ENCODE measurements around the gene NLRP9.
"Not testable (repeated sequence)": the region's sequence is repeated elsewhere in the genome, so short reads cannot be mapped to it uniquely, and the experiment has no call there.

Gene NLRP9

DNA sequence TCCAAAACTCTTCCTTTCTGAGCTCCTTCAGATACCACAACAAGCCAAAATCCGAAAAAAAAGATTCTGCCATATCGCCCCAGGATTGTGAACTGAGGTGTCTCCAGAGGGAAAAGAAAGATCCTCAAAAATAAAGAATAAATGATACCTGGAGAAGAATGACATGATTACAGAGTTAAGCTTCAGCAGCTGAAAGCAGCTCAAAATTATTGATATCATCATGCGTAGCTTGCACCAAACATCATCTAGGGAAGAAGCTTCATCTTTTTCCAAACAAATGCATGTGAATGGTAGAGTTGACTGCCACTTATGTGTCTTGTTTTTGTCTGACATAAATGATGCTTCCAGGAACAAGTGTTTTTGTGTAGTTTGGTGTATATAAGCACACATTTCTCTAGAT is at the start of gene NLRP9:
Gene NLRP9 (minus strand): TSS at position 101 of the 400 bp plus-strand sequence. CDS start 28 bp downstream, at position 73.
- DNase-seq = no peak

DNA sequence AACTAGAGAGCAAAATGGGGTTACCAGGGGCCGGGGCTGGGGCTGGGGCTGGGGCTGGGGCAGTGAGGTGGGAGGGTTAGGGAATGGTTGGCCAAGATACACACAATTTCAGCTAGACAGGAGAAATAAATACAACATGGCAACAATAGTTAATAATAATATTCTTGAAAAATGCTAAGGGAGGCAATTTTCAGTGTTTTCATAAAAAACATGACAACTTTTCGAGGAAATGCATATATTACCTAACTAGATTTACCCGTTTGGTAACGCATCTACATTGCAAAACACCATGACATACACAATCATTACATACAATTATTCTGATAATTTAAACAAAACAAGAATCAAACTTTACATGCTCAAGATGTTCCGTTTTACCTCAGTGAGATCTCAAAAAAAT is 42.9 kb upstream of the NLRP9 start:
- no peak for DNase-seq

DNA sequence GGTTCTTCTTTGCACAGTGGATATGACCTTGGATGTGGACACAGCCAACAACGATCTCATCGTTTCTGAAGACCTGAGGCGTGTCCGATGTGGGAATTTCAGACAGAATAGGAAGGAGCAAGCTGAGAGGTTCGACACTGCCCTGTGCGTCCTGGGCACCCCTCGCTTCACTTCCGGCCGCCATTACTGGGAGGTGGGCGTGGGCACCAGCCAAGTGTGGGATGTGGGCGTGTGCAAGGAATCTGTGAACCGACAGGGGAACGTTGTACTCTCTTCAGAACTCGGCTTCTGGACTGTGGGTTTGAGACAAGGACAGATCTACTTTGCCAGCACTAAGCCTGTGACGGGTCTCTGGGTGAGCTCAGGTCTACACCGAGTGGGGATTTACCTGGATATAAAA is 40.1 kb upstream of the NLRP9 start:
- no peak for DNase-seq

DNA sequence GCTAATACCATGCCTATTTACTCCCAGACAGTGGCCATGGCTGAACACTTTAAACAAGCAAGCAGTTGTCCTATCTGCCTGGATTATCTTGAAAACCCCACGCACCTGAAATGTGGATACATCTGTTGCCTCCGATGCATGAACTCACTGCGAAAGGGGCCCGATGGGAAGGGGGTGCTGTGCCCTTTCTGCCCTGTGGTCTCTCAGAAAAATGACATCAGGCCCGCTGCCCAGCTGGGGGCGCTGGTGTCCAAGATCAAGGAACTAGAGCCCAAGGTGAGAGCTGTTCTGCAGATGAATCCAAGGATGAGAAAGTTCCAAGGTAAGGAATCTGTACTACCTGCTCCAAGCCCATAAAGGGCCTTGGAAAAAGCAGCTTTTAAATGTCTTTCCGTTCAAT is 39.3 kb upstream of the NLRP9 start:
- no peak for DNase-seq

DNA sequence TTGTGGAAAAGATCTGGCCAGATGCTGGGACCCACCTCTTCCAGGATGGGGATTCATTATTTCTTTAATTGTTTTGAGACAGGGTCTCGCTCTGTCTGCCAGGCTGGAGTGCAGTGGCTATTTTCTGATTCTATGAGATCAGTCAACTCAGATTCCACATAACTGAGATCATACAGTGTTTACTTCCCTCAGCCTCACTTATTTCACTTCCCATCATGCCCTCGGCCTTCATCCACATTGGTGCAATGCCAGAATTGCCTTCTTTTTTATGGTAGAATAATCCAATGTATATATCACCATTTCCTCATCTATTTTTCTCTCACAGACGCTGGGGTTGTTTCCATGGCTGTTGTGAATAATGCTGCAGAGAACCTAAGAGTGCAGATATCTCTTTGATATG is 31.4 kb upstream of the NLRP9 start:
- not testable (repeated sequence) for DNase-seq

DNA sequence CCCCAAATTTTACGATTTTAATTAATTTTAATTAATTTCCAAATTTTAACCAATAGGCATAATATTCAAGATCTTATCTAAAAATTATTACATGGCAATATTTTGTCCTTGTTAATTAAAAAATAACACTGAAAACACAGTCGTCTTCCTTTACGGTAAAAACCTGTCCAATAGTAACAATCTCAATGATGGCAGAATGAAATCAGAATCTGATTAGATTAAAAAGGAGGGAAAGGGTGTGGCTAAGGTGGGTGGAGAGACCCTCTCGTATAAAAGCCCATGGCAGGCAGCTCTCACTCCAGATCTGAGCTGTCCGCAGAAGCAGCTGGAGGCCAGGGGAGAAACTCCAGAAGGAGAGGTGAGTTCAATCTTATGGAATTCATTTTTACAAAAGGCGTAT is 30.6 kb upstream of the NLRP9 start, which contains the start of gene RFPL4AL1:
Gene RFPL4AL1 (plus strand): TSS at position 301 of the 400 bp plus-strand sequence. CDS start 2,687 bp downstream, outside the sequence.
- DNase-seq = not testable (repeated sequence)

DNA sequence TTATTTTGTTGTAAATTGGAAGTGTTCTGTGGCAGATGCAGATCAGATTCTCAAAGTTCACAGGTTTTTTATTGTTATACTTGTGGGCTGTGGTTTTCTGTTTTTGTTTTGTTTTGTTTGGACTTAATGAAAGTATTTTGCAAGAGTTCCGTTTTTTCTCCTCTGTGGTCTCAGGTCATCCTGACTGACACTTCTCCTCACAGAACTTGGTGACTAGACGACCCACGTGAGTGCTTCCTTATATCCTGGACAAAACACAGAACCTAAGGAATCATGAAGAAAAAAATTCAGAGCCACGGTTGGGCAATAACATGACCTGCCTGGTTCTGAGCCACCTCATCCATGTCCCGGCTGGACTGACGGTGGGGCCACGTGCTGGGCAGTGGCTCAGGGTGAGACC is 28.3 kb upstream of the NLRP9 start:
- no peak for DNase-seq

DNA sequence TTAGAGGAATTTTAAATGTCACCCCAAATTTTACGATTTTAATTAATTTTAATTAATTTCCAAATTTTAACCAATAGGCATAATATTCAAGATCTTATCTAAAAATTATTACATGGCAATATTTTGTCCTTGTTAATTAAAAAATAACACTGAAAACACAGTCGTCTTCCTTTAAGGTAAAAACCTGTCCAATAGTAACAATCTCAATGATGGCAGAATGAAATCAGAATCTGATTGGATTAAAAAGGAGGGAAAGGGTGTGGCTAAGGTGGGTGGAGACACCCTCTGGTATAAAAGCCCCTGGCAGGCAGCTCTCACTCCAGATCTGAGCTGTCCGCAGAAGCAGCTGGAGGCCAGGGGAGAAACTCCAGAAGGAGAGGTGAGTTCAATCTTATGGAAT is 20.6 kb upstream of the NLRP9 start, which contains the start of gene RFPL4A:
Gene RFPL4A (plus strand): TSS at position 301 of the 400 bp plus-strand sequence. CDS start 2,704 bp downstream, outside the sequence.
- not testable (repeated sequence) for DNase-seq

DNA sequence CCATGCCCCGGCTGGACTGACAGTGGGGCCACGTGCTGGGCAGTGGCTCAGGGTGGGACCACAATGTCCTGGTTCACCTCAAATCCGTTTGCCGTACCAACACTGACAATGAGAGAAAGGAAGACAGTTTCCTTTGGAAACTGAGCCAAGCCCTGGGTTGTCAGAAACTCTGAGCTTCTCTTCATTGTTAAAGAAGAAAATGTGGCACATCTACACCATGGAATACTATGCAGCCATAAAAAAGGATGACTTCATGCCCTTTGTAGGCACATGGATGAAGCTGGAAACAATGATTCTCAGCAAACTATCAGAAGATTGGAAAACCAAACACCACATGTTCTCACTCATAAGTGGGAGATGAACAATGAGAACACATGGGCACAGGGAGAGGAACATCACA is 18.6 kb upstream of the NLRP9 start:
- not testable (repeated sequence) for DNase-seq

DNA sequence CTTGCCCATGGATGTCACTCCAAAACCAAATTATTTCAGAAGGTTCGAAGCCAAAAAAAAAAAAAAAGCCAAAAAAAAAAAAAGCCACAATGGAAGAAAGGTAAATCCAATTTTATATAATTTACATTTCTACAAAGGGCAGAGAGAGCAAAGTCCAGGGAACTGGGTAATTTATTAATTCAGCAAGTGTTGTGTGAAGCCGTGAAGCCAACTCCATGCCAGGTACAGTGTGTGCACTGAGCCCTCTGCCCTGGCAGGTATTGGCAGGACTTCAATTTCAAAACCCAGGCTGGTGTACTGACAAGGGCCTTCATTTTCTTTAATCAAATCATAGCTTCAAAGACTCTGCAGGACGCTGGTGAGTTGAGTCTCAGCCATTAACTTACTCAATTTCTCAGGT is 15.2 kb upstream of the NLRP9 start:
- DNase-seq = no peak

DNA sequence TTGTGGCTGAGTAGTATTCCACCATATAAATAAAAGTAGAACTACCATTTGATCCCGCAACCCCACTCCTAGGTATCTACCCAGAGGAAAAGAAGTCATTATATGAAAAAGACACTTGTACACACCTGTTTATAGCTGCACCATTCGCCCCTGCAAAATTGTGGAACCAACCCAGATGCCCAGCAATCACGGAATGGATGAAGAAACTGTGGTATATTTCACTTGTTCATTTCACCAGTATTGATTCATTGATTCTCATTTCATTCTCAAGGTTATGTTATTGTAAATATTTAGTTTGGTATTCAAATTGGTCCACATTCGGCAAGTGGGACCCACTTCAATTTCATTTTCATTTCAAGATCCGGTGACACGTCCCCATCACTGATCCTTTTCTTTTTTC is 12.5 kb upstream of the NLRP9 start:
- DNase-seq = no peak

DNA sequence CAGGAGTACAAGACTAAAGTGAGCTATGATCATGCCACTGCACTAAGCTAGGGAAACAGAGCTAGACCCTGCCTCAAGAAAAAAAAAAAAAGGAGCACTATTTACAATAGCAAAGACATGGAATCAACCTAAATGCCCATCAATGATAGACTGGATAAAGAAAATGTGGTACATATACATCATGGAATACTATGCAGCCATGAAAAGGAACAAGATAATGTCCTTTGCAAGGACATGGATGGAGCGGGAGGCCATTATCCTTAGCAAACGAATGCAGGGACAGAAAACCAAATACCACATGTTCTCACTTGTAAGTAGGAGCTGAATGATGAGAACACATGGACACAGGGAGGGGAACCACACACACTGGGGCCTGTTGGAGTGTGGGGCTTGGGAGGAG is 7.8 kb downstream of the NLRP9 start:
- DNase-seq = not testable (repeated sequence)

DNA sequence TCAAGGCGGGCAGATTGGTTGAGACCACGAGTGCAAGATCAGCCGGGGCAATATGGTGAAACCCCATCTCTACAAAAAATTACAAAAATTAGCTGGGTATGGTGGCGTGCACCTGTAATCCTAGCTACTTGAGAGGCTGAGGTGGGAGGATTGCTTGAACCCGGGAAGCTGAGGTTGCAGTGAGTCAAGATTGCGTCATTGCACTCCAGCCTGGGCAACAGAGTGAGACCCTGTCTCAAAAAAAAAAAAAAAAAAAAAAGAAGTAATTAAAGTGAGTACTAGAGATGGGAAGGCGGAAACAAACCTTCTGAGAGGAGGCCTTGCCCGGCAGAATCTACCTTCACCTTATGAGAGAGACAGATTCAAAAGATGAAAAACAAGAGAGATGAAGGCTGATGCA is 14.7 kb downstream of the NLRP9 start:
- DNase-seq = no peak

DNA sequence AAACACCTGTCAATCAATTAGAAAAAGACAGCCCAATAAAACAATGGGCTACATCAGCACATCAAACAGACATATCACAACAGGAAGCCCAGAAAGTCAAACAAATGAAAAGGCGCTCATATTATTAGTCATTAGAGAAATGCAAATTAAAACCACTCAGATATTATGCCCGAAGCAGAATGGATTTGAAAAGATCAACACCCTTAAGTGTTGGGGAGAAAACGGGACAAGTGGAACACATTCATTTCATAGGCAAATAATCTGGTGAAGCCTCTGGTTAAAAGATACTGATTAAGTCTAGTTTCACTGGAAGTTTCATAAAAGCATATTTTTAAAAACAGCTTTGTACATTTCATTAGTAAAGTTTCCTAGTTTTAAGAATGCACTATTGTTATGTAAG is 17.4 kb downstream of the NLRP9 start:
- DNase-seq = no peak

DNA sequence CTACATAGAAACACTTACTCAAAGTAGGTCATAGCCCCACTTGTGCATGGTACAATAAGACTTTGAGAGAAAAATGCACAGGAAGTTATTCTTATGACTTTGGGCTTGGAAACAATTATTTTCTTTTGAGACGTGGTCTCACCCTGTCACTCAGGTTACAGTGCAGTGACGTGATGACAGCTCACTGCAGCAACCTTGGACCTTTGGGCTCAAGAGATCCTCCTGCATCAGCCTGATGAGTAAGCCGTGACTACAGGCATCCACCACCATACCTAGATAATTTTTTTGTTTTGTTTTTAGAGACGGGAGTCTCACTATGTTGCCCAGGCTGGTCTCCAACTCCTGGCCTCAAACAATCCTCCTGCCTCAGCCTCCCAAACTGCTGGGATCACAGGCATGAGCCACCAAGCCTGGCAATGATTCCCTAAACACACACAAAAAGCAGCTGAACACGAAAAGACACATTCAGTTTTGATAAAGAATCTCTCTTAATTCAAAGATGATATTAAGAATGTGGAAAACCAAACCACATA is 17.9 kb downstream of the NLRP9 start:
- DNase-seq = no peak

DNA sequence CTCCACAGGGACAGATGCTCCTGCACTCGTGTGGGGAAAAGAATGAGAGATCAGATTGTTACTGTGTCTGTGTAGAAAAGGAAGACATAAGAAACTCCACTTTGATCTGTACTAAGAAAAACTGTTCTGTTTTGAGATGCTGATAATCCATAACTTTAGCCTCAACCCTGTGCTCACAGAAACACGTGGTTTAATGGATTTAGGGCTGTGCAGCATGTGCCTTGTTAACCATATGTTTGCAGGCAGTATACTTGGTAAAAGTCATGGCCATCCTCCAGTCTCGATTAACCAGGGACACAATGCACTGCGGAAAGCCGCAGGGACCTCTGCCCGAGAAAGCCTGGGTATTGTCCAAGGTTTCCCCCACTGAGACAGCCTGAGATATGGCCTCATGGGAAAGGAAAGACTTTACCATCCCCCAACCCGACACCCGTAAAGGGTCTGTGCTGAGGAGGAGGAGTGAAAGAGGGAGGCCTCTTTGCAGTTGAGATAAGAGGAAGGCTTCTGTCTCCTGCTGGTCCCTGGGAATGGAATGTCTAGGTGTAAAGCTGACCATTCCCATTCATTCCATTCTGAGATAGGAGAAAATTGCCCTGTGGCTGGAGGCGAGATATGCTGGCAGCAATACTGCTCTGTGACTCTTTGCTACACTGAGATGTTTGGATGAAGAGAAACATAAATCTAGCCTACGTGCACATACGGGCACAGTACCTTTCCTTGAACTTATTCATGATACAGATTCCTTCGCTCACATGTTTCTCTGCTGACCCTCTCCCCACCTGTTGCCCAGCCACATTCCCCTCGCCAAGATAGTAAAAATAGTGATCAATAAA is 20.1 kb downstream of the NLRP9 start:
- not testable (repeated sequence) for DNase-seq

DNA sequence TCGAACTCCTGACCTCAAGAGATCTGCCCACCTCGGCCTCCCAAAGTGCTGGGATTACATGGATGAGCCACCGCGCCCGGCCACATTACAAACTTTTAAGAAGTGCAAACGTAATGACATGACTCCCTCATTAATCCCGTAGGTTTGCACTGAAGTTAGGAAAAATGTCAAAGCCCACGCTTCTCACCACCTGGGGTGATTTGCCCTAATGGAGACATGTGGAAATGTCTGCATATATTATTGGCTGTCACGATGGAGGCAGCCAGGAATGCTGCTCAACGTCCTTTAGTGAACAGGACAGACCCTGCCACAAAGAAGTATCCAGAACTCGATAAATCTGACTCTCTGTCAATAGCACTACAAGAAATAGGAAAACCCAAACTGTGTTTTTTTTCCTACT is 21.0 kb downstream of the NLRP9 start:
- DNase-seq = no peak

DNA sequence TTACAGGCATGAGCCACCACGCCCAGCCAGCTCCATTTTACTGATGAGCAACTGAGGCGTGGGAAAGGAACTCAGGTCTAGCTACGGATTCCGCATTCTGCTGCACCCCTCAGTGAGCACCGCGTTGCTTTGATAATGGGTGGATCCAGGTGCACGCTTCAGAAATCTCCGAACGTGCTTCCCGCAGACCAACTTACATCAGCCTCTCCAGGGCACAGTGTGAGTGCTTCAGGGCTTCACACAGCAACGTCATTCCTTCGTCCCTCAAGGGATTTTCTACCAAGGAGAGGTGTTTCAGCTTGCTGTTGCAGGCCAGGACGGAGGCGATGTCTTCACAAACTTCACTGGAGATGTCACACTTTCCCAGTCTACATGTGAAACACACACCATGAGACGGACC is 21.7 kb downstream of the NLRP9 start:
- no peak for DNase-seq

DNA sequence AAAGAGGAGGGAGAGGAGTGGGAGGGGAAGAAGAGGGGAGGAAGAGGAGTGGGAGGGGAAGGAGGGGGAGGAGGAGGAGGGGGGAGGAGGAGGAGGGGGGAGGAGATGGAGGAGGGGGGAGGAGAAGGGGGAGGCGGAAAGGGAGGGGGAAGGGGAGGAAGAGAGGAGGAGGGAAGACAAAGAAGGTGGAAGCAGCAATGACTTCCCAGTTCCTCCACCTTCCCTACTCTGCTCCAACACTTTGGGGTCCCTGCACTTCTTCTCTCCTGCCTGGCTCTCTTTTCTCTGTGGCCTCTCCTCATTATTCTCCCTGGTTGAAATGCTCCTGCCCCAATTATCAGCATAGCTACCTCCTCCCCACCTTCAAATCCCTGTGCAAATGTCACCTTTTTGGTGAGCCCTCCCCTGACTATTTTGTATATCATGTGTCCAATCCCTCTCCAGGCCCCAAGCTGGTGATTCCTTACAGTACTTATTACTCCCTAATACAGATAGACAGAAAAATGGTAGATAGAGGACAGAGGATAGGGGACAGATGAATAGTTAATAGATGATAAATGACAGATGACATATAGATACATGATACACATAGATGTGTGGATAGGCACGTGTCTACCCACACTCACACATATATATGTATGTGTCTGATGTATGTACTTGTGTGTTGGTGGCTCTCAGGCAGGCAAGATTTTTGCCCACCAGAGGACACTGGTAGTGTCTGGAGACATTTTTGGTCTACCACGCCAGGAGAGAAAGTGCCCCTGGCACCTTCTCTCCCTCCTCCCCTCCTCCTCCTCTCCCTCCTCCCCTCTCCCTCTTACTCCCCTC is 25.2 kb downstream of the NLRP9 start:
- DNase-seq = no peak

DNA sequence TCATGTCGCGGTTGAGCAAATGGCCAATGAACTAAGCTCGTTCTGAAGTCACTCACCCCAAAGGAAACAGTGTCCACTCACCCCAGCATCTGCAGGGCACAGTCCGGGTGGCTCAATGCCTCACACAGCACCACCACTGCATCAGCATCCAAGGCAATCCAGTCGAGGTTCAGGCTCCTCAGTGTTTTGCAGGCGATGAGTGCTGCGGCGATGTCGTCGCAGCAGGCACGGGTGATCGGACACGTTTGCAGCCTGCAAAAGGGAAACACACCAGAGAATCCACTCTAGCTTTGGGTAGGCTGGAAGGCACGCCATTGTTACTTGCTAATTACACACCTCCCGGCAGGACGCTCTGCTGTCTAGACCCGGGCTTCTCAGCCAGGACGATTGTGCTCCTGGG is 26.5 kb downstream of the NLRP9 start:
- no peak for DNase-seq

DNA sequence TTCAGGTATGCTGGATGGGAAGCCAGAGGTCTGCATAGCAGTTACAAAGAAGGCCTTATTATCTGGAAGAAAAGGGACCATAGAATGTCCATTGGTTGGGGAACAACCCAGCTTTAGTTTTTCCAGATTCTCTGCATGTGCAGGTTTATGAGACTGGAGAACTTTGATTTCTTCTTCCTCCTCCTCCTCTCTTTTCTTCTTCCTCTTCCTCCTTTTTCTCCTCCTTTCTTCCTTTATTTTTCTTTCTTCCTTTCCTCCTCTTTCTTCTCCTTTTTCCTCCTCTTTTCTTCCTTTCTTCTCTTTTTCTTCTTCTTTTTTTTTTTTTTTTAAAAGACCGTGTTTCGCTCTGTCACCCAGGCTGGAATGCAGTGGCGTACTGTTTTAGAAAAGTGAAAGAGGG is 32.2 kb downstream of the NLRP9 start:
- no peak for DNase-seq

DNA sequence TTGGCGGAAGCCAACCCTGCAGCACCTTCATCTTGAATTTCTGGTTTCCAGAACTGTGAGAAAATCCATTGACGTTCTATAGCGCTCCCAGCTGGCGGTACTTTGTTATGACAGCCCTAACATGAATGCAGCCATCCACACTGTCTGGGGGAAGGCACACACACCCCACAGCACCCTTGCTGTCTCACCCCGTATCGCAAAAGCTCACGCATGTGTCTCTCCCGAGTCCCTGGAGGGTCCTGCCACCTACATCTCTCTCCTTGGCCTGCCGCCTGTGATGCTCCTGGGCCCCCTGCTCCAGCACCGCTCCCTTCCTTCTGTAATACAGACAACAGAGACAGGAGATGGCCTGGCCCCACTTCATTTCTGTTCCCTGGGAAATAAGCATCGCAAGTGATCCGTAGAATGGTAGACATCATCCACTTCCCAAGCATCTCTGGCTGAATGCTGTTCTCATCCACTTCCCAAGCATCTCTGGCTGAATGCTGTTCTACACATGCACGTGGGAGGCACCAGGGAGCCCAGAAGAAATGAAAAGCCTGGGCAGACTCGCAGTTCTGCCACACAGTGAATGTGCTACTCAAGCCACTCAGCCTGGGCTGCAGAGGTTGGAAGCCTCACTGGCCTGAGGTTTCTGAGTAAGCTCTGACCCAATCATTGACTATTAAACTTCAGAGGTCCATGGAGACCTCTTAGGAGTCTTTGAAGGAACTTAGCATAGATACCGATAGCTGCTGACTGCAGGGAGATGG is 33.5 kb downstream of the NLRP9 start:
- no peak for DNase-seq

DNA sequence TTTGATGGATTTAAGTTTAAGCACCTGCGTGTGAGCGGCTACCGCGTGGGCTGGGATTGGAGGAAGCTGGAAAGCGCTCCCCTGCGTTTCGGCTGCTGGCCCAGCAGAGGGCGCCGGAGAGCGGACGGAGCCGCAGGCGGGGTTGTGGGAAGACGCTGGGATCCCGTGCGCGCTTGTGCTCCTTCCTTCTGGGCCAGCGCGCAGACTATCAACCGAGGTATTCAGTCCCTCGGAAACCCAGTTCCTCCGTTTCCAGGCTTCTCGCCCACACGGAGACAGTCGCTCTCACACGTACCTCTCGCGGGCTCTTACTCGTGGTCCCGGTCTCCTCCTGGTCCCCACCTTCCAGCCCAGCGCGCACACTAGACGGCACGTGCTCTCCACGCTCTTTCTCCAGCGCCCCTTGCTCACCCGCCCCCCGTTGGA is 34.4 kb downstream of the NLRP9 start:
- DNase-seq = peak; percentile 53

All from CD4-positive, alpha-beta T cell treated with Interleukin-17A for 4 hours (primary cell).